K562 (cell line): ENCODE data around the gene PLRG1. TPM values are rescaled to one million over a fixed set of nuclear protein-coding genes. Genes with fewer than 3 reads are reported as not detected.
A peak's percentile ranks its signal among the peaks of the same experiment; 100 is the strongest.

Experiments
- ATAC-seq: fragments of 200-7000 bp; cut with Tn5 transposase; 3 replicates; pipeline ENCODE4 v1.9.1; 2020; ENCODE audit warnings: moderate library complexity
- BruUV-seq: library from RNA; stranded (reverse); fragments of 400-500 nt; replicated peaks from 2 replicates; lab custom pipeline; 2021; lab: Mats Ljungman, UMichigan
- CTCF ChIA-PET: fragments of 300-600 bp; formaldehyde crosslinking; extraction: SDS; loops from one replicate; lab custom pipeline; 2021; ENCODE audit warnings: low intra/inter-chr PET ratio; lab: Yijun Ruan, JAX
- POLR2A ChIA-PET: fragments of 300-600, 350-650 bp; sonication (Branson Sonifier 250); formaldehyde crosslinking; extraction: SDS; loops from one replicate; lab custom pipeline; 2021; ENCODE audit warnings: antibody characterized with exemption, inconsistent platforms; lab: Yijun Ruan, JAX
- DNase-seq, 4 experiments: peaks; one replicate each; pipeline versions ENCODE4 v3.0.0 to v3.0.0-alpha.2; 2011 to 2018; ENCODE audit warnings: low spot score in 3 of 4, mixed read lengths in 3 of 4; ENCODE audit errors: extremely low read depth in 1 of 4
- FAIRE-seq: peaks from 2 replicates; lab custom pipeline; 2011; peaks lifted over from hg19 to GRCh38; lab: Jason Lieb, UNC
- H2AFZ ChIP-seq: 2 replicates; pipeline ENCODE4 v1.6.0; 2011; ENCODE audit warnings: low read depth, low read length, control low read depth, inconsistent platforms
- H3K27ac ChIP-seq: fragments of 200-600 bp; 3 replicates; pipeline ENCODE4 v1.8.0; 2011; ENCODE audit warnings: low read depth, mild to moderate bottlenecking, control low read depth, inconsistent platforms, low read length, moderate library complexity, mixed read lengths; ENCODE audit errors: extremely low read depth
- H3K27me3 ChIP-seq, 2 experiments: fragments of 300-600 bp in 1 of 2; 2 replicates in 1 of 2; 3 replicates in 1 of 2; pipeline versions ENCODE4 v1.6.0 to v1.8.0; 2011; ENCODE audit warnings: inconsistent platforms in 2 of 2, low read length in 2 of 2, mild to moderate bottlenecking in 1 of 2, mixed read lengths in 1 of 2, moderate library complexity in 1 of 2; ENCODE audit not compliant: control insufficient read depth in 2 of 2, insufficient read depth in 2 of 2
- H3K36me3 ChIP-seq: fragments of 300-600 bp; 3 replicates; pipeline ENCODE4 v1.8.0; 2011; ENCODE audit warnings: mild to moderate bottlenecking, low read length, inconsistent platforms; ENCODE audit not compliant: control insufficient read depth, insufficient read depth
- H3K4me1 ChIP-seq, 2 experiments: fragments of 200-600 bp in 1 of 2; replicated peaks in 1 of 2; 2 replicates in 1 of 2; 3 replicates in 1 of 2; pipeline versions ENCODE4 v1.5.1 to v1.8.0; 2011; ENCODE audit warnings: inconsistent platforms in 2 of 2, low read length in 2 of 2, mild to moderate bottlenecking in 1 of 2, mixed read lengths in 1 of 2, moderate library complexity in 1 of 2; ENCODE audit not compliant: control insufficient read depth in 2 of 2, insufficient read depth in 2 of 2
- H3K4me2 ChIP-seq: 2 replicates; pipeline ENCODE4 v1.6.1; 2011; ENCODE audit warnings: low read length, control low read depth, inconsistent platforms, mixed read lengths; ENCODE audit not compliant: insufficient read depth
- H3K4me3 ChIP-seq: fragments of 200-600 bp; sonication (generic), shearing (Covaris generic); 2 replicates; pipeline ENCODE4 v1.5.1; 2016; ENCODE audit warnings: control low read depth, inconsistent platforms
- H3K79me2 ChIP-seq: fragments of 200-600 bp; 3 replicates; pipeline ENCODE4 v1.8.0; 2011; ENCODE audit warnings: low read length, inconsistent platforms; ENCODE audit not compliant: control insufficient read depth, insufficient read depth
- H3K9ac ChIP-seq, 2 experiments: 2 replicates each; pipeline versions ENCODE4 v1.6.0 to v1.6.1; 2011; ENCODE audit warnings: low read depth in 2 of 2, low read length in 2 of 2, control low read depth in 1 of 2, inconsistent platforms in 1 of 2, mild to moderate bottlenecking in 1 of 2, mixed read lengths in 1 of 2; ENCODE audit not compliant: insufficient read depth in 1 of 2
- H3K9me1 ChIP-seq: one replicate; pipeline ENCODE4 v1.6.0; 2011; ENCODE audit warnings: inconsistent platforms, mild to moderate bottlenecking, low read length, moderate library complexity; ENCODE audit not compliant: control insufficient read depth, insufficient read depth
- H3K9me3 ChIP-seq: replicated peaks from 2 replicates; pipeline ENCODE4 v1.5.1; 2011; ENCODE audit warnings: low read depth, low read length, inconsistent platforms; ENCODE audit not compliant: control insufficient read depth, insufficient read depth
- H4K20me1 ChIP-seq: replicated peaks from 2 replicates; pipeline ENCODE4 v1.6.1; 2011; ENCODE audit warnings: low read length, inconsistent platforms, mixed read lengths; ENCODE audit not compliant: control insufficient read depth, insufficient read depth
- BRF2 ChIP-seq: IDR thresholded peaks from 3 replicates; pipeline ENCODE4 v1.6.1; 2011; ENCODE audit warnings: borderline replicate concordance, mild to moderate bottlenecking; ENCODE audit not compliant: insufficient read length, insufficient read depth
- GATAD2A ChIP-seq: fragments of 450-650 bp; IDR thresholded peaks from 2 replicates; pipeline ENCODE4 v1.6.1; 2017
- MYC ChIP-seq, 2 experiments: fragments of 250-450 bp in 1 of 2; sonication (Bioruptor Pico) in 1 of 2; IDR thresholded peaks; 2 replicates each; pipeline versions ENCODE4 v1.5.1 to v1.6.1; 2012 to 2021; ENCODE audit warnings: low read depth in 2 of 2, borderline replicate concordance in 1 of 2, improper control_type of control experiment in 1 of 2, low read length in 1 of 2, mild to moderate bottlenecking in 1 of 2, moderate library complexity in 1 of 2
- SRSF3 ChIP-seq: fragments of 200-400 bp; formaldehyde crosslinking; IDR thresholded peaks from 2 replicates; pipeline ENCODE4 v1.6.1; 2016; ENCODE audit warnings: mild to moderate bottlenecking, low read length, moderate library complexity; ENCODE audit not compliant: insufficient read depth
- UBTF ChIP-seq, 2 experiments: IDR thresholded peaks; 2 replicates each; pipeline ENCODE4 v1.6.1; 2012; ENCODE audit warnings: improper control_type of control experiment in 2 of 2, low read depth in 2 of 2, low read length in 2 of 2, borderline replicate concordance in 1 of 2
- YY1 ChIP-seq, 3 experiments: IDR thresholded peaks; 2 replicates each; pipeline ENCODE4 v1.6.1; 2011; ENCODE audit warnings: low read length in 2 of 3, mild to moderate bottlenecking in 2 of 3, moderate library complexity in 2 of 3, borderline replicate concordance in 1 of 3, control low read depth in 1 of 3, low read depth in 1 of 3; ENCODE audit not compliant: insufficient read depth in 3 of 3, insufficient replicate concordance in 2 of 3, control insufficient read depth in 1 of 3, insufficient read length in 1 of 3; ENCODE audit errors: extremely low read depth in 1 of 3
- ZBTB33 ChIP-seq: sonication (generic); formaldehyde crosslinking; IDR thresholded peaks from 2 replicates; pipeline ENCODE4 v1.8.1; 2023; ENCODE audit warnings: mild to moderate bottlenecking, missing genetic modification reagents
- ZNF134 ChIP-seq: fragments of 250-450 bp; sonication (Bioruptor Pico); conservative IDR thresholded peaks from 2 replicates; pipeline ENCODE4 v1.4.0; 2020
- WGBS: fragments of 100-300 bp; shearing (Covaris generic); methylation state at CpG from one replicate; pipeline ENCODE4 v1.1.6; 2016; ENCODE audit warnings: low coverage, mixed read lengths; ENCODE audit not compliant: insufficient coverage; ENCODE audit errors: missing lambda C conversion rate; 5-methylcytosine and 5-hydroxymethylcytosine counted together
- in situ Hi-C: fragments of 300-500 bp; cut with MboI; formaldehyde crosslinking; loops from 4 replicates; pipeline ENCODE4 v1.15.0; 2018; ENCODE audit warnings: inconsistent platforms, mixed read lengths
- intact Hi-C: fragments of 100-400 bp; cut with micrococcal nuclease; formaldehyde crosslinking; loops from 2 replicates; pipeline ENCODE4 v1.14.2; 2022
- polyA plus RNA-seq, 8 experiments: library from polyadenylated mRNA; depleted of rRNA in 4 of 8; stranded (reverse) in 5 of 8; unstranded in 3 of 8; fragments of >200 nt; fragmentation: Nextera tagmentation in 2 of 8; fragmentation: Illumina TruSeq in 1 of 8; extraction: Ambion mirVana in 2 of 8; extraction: Trizol in 1 of 8; gene quantifications; 2 replicates each; pipeline versions ENCODE4 v1.2.1 to v1.2.3, GENCODE V29; 2011 to 2014; ENCODE audit warnings: inconsistent platforms in 1 of 8, missing spikeins in 1 of 8
- total RNA-seq, 7 experiments: library from RNA; depleted of rRNA in 6 of 7; stranded (reverse); fragments of >200 nt in 6 of 7; fragmentation: Illumina TruSeq in 2 of 7; extraction: Trizol in 2 of 7; gene quantifications; 2 replicates each; pipeline versions ENCODE4 v1.2.1 to v1.2.3, GENCODE V29; 2011 to 2021; ENCODE audit warnings: low replicate concordance in 1 of 7

PLRG1 gene
- total and polyA plus RNA-seq, 9 of the 15 experiments (the other 6 are each of a cell fraction or from before 2014, with no cell fraction given) = 48.0 to 248 (median 120) TPM

DNA sequence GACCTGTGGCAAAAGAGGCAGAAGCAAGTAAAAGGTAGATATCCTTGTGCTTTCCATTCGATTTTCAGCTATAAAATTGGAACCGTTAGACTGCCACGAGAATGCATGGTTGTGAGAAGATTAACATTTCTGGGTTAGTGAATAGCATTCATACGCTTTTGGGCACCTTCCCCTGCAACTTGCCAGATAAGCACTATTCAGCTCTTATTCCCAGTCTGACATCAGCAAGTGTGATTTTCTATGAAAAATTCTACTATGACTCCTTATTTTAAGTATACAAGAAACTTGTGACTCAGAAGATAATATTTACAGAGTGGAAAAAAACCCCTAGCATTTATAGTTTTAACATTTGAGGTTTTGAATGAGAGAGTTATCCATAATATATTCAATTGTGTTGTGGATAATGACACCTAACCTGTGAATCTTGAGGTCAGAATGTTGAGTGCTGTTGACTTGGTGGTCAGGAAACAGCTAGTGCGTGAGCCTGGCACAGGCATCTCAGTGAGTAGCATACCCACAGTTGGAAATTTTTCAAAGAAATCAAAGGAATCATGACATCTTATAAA, 16.5 kb upstream of the PLRG1 start:
- H3K4me3 ChIP-seq = no peak overlapping the region
- in situ Hi-C loops = no loop called here
- CTCF ChIA-PET = no interaction called here
- no peaks in the 10 kb centered on the region for H4K20me1 ChIP-seq
- BruUV-seq = no TSS peak
- peak overlapping the region; percentile 67 for H2AFZ ChIP-seq
- FAIRE-seq (no peak), ATAC-seq (no peak), DNase-seq (no peak)
- H3K27me3 ChIP-seq = no peaks in the 10 kb centered on the region
- H3K79me2 ChIP-seq = no peaks in the 10 kb centered on the region
- H3K9me3 ChIP-seq = no peaks in the 10 kb centered on the region
- no peaks in the 10 kb centered on the region for H3K36me3 ChIP-seq
- no peak overlapping the region for H3K4me2 ChIP-seq
- no peak overlapping the region for H3K9ac ChIP-seq
- no peak overlapping the region for H3K27ac ChIP-seq
- WGBS = 6% methylated on average over 5 of the region's 5 CpGs
- H3K9me1 ChIP-seq = no peaks in the 10 kb centered on the region
- no peaks in the 10 kb centered on the region for H3K4me1 ChIP-seq
- intact Hi-C loops = no loop called here
- TF ChIP-seq UBTF (IDR thresholded peaks at IDR 0.05; ENCODE audit: borderline replicate concordance in 1 of 2, low read depth in 2 of 2, low read length in 2 of 2) (no peak), SRSF3 (no peak), GATAD2A (no peak), BRF2 (no peak), YY1 (IDR thresholded peaks at IDR 0.05; ENCODE audit: borderline replicate concordance in 1 of 3, control insufficient read depth in 1 of 3, extremely low read depth in 1 of 3, insufficient read depth in 3 of 3, insufficient read length in 1 of 3, insufficient replicate concordance in 2 of 3, low read depth in 1 of 3, low read length in 2 of 3) (no peak), ZBTB33 (CRISPR knock-in tag) (no peak), ZNF134 (no peak), MYC (IDR thresholded peaks at IDR 0.05; ENCODE audit: low read depth, low read length) (no peak), MYC (CRISPR knock-in tag; IDR thresholded peaks at IDR 0.05; ENCODE audit: borderline replicate concordance, low read depth) (no peak)
- TF ChIP-seq, all 486 proteins: peak for 0
- POLR2A ChIA-PET = no interaction called here
